NCI-H146 treated with DMSO at 0.1 percent for 48 hours (cell line): ENCODE measurements around the gene USP26.
"Not testable (repeated sequence)": the region's sequence is repeated elsewhere in the genome, so short reads cannot be mapped to it uniquely, and the experiment has no call there.

Experiments used
- DNase-seq: peaks from one replicate; lab custom pipeline; 2025; ENCODE audit not compliant: unreplicated experiment; lab: John Stamatoyannopoulos, UW

Gene USP26

GRCh38 chrX:133033010-133033409, 63.9 kb downstream of the USP26 start:
- DNase-seq: no peak

- no peak for DNase-seq
Observed at GRCh38 chrX:133018229-133018628, 78.7 kb downstream of the USP26 start.

DNA sequence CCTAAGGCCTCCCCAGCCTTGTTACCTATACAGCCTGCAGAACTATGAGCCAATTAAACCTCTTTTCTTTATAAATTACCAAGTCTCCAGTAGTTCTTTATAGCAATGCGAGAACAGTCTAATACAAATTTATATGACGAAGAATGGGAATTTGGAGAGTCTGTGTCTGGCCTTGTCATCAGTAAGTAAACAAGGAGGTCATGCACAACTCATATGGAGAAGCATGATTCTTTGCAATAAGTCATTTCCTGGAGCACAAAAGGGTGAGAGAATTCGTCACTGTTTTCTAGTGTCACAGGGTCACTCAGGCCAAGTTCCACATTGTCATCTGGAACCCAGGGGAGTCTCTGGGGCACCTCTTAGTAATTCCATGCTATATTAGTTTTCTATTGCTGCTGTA, 89.5 kb downstream of the USP26 start:
- no peak for DNase-seq

GRCh38 chrX:133005616-133006015, 91.3 kb downstream of the USP26 start:
- no peak for DNase-seq

GRCh38 chrX:133005042-133005441, 91.9 kb downstream of the USP26 start:
- DNase-seq: no peak

GRCh38 chrX:132999209-132999608, 97.7 kb downstream of the USP26 start:
- DNase-seq: no peak

- DNase-seq: no peak
Observed at GRCh38 chrX:132990835-132991234, 106.1 kb downstream of the USP26 start.

DNA sequence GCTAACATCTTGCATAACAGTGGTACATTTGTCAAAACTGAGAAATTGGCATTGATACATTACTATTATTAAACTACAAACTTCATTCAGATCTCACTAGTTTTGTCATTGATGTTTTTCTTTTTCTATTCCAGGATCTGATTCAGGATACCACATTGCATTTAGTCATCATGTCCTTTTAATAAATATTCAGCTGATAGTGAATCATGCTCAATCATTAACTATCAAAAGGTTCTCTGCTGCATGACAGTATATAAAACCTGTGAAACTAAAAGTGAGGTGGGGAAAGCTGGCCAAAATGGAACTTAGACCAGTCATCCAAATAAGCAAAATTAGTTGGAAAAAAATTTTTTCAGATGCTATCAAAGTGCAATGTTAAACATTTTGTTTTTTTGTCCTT, 110.4 kb downstream of the USP26 start:
- no peak for DNase-seq

DNA sequence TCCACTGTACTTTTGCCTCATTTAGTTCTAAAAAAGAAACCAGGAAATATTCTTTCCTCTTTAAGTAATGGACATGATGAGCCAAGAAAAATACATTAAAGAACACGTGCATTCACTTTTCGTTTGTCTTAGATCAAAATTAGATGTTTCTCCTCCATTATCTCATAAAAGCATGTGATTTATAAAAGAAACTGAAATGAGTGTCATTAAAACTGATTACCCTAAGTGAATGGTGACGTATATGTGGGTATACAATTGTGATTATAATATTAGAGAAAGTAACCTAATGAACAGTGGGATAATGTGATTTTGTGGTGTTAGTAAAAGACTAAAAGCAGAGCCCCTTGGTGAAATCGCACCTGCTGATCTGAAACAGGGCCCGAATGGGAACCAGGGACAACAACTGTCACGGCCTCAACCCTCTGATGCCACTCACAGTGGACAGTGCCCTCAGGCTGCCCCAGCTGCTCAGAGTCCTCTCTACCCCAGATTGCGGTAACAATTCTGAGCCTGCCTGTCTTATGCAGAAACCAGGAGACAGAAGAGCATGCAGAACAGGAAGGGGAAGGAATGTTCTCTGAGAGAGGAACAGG, 112.8 kb downstream of the USP26 start:
- no peak for DNase-seq

- DNase-seq: no peak
Observed at GRCh38 chrX:132983496-132983895, 113.4 kb downstream of the USP26 start.

GRCh38 chrX:132980035-132980434, 116.9 kb downstream of the USP26 start:
- not testable (repeated sequence) for DNase-seq
